NB4 (cell line): ENCODE data around the gene MAFB.

Source experiments
- CTCF ChIP-seq: IDR thresholded peaks from one replicate; pipeline ENCODE4 v1.5.1; 2012; ENCODE audit warnings: low read depth, low read length
- POLR2A ChIP-seq: IDR thresholded peaks from 2 replicates; pipeline ENCODE4 v1.6.1; 2011; ENCODE audit warnings: mild to moderate bottlenecking; ENCODE audit not compliant: insufficient read length; ENCODE audit errors: extremely low read depth

GRCh38 chr20:40705413-40705812, 16.4 kb upstream of the MAFB start:
- TF ChIP-seq CTCF (no peak), POLR2A (no peak)
